NCI-H1048 (cell line): ENCODE results near the gene FAM149A.

Source experiments
- DNase-seq: peaks from one replicate; lab custom pipeline; 2025; lab: John Stamatoyannopoulos, UW

The FAM149A gene

DNA sequence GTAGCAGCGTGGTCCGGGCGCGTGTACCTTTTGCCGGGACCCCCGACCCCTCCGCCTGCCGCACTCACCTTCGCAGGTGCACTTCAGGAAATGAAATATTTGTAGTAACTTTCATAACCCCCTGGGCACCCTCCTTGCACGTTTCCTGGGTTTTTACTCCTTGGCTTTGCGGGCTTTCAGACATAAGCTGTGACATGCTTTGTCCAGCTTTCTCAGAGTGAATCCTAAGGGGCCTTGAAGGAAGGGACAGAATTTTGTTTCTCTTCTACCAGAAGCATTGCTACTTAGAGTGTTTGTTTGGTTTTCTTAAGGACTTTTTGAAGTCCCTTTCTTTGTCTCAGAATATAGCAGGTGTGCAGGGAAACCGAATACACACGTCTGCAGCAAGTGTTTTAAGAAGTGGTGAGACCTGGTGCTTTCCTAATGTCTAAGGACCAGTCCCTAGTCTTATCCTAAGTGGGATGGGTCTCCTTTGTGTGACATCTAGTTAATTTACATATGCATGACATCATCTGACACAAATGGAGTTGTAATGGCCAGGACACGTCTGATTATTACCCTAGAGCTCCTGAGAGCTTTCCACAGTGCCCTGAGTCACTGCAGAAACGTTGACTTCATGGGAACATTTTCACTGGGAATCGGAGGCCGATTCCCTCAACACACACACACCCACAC lies 1.3 kb downstream of the FAM149A start:
- DNase-seq = no peak

DNA sequence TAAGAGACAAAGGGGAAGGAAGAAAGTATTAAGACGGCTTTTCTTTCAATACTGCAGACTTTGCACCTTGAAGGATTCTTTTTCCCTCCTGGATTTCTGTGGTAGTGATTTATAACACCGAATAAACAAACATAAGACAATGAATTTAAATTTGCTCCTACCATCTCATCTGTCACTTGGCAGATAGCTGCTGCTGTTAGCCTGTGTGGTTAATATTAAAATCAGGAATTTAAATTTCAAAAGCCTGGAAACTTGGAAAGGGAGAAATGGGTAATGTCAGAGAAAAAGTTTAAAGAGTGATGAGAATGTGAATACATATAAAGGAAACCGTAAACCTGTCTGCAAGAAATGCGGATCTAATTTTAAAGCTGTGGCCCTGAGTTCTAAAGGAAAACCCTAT lies 3.4 kb downstream of the FAM149A start:
- DNase-seq = no peak

DNA sequence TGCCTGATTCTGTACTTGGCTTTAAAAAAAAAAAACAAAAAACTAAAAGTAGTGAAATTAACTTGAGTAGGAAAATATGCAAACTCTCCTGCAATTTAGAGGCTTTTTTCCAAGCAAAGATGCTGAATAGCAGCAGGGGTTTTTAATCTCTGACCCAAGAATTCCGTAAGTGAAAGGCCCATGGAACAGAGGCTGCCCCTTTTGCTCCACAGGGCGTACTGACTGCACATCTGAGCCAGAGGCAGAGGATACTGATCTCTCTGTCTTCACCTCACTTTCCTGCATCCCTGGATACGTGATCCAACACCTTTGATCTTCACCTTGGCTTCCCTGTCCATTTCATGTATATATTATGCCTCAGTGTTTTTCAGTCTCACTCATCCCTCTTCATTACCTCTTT lies 3.9 kb downstream of the FAM149A start:
- DNase-seq = no peak

DNA sequence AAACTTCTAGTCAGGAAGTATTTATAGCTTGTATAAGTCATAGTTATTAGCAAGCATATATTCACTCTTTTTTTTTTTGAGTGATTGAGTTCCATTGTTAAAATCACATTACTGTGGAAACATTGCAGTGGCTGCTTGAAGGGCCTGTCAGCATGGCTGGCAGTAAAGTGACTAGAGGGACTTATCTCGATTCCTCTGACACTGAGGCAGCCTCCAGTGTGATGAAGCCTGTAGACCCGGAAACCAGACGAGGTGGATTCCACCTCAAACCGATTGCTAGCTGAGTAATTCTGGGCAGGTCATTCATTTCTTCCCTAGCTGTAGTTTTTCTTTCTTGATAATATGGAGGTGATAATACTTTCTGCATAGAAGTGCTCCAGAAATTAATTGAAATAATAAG lies 4.7 kb downstream of the FAM149A start:
- no peak for DNase-seq

DNA sequence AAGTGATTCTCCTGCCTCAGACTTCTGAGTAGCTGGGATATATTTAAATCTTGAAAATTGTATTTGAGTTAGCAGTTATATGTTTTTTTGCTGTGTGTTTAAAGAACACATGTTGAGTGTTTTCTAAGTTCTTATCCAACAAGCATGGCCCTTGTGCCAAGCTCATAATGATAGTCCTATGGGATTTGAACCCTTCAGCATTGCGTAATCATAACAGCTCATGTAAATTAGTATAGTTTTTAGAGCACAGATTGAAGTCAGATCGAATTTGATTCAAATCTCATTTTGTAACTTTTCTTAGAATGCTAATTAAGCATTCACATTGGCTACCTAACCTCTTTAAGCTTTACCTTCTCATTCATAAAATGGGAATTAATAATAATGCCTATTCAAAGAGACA lies 12.2 kb downstream of the FAM149A start:
- DNase-seq = no peak

DNA sequence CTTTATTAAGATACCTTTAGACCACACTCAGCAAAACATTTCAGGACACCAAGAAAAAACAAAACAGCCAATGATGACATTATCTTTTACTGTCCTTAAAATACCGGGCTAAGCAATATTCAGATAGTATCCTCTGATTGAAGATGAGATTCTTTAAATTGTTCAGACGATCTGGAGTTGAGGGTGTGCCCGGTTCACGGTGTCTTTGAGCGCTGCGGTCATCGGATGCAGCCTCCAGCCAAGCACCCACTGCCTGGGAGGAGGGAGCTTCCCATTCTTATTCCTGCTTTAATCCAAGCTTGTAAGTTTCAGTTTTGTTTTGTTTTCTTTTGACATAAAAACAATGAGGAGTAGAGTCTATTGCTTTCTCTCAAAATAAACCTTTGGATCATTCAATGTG lies 14.1 kb downstream of the FAM149A start:
- no peak for DNase-seq

DNA sequence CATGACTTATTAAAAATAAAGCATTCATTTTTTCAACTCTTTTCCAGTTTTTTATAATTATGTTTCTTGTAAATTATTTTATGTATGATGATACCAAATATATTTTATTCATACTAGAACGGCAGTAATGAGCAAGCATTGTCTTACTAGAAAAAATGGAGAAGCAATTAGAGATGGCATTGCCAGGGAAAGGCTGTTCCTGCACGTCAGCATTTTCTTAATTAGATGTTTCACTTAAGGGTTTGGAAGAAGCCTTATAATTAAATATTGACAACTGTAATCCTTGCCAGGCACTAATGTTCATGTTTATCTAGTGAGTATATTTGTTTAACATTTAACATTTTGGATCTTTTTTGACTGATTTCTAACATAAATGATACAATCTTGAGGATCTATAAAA lies 16.6 kb downstream of the FAM149A start:
- no peak for DNase-seq

DNA sequence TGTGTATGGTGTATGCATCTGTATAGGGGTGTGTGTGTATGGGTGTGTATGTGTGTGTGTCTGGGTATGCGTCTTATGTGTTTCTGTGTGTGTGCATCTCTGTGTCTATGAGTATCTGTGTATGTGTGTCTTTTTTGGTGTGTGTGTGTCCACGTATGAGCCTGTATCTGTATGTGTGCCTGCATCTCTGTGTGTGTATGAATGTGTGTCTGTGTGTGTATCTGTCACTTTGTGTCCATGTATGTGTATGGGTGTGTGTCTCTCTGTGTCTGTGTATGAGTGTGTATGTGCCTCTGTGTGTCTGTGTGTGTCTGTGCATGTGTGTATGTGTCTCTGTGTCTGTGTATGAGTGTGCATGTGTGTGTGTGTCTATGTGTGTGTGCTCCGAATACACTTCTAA lies 24.3 kb downstream of the FAM149A start:
- DNase-seq = no peak

DNA sequence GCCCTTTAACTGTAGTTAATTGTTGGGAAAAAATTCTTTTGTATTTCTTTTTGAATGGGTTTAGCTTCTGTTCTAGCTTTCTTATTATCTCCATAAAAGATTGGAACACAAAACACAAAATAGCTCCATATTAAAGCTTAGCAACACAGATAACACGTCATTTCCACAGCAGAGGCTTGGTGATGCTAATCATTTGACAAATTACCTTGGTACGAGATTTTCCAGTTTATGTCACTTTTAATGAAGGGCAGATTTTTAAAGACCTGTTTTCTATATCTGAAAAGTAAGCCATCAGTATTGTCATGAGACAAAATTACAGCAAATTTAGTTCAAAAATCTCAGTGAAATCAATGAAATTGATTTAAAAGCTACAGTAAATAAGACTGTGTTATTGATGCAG lies 27.4 kb downstream of the FAM149A start:
- no peak for DNase-seq

DNA sequence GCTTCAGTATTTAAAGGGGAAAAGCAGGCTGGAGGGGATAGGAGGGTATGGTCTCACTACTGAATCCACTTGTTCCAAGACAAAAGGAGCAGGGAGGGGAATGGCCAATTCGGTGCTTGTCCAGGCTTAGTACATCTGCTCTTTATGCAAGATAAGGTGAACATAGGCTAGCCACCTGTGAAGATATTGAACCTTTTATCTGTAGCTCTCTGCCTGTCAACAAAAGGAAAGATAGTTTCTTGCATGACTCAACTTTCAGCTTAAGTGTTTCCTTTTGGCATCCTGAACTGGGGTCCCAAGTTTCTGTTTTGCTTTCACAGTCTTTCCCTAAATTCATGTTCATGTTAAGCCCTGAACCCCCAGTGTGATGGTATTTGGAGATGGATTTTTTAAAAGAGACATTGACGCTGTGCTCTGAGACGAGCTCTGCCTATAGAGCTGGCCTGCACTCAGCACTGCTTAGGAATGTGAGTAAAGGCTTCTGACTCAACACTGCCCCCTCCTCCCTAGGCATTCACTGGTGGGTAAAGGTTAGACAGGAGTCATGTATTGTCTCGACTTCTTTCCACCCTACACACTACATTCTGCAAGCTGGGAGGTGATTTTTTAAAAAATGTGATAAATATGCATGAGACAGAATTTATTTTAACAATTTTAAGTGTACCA lies 28.2 kb downstream of the FAM149A start:
- DNase-seq = no peak

DNA sequence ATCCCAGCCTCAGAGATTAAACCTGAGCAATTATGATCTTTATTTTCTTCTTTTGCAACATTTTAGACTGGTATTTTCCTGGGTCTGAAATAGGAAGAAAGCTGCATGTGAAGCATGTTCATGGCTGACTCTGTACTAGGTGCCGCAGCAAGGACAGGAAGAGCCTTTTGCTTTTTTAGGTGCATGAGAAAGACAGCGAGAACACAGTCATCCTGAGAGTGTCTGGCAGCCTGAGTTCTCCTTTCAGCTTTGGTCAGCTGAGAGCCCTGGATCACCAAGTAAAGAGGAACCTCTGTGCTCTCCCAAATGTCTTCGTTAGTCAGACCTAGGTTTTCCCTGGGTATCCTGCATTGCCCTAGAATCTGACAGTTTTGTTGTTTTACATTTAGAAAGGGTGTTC lies 29.8 kb downstream of the FAM149A start:
- DNase-seq = no peak

DNA sequence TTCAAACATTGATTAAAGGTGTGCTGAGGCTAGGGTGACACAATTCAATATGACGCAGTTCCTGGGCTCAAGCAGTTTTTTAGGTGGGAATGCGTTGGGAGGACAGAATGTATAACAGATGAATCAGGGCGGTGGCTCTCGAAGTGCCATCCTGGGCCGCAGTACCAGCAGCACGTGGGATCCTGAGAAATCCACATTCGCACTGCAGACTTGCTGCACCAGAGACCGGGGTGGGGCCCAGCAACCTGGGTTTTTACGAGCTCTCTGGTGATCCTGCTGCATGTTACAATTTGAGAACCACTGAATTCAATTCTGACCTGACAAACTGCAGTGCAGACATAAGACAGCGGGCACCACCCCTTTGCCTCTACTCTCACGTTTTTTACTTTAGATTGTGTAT lies 30.4 kb downstream of the FAM149A start:
- DNase-seq = no peak

DNA sequence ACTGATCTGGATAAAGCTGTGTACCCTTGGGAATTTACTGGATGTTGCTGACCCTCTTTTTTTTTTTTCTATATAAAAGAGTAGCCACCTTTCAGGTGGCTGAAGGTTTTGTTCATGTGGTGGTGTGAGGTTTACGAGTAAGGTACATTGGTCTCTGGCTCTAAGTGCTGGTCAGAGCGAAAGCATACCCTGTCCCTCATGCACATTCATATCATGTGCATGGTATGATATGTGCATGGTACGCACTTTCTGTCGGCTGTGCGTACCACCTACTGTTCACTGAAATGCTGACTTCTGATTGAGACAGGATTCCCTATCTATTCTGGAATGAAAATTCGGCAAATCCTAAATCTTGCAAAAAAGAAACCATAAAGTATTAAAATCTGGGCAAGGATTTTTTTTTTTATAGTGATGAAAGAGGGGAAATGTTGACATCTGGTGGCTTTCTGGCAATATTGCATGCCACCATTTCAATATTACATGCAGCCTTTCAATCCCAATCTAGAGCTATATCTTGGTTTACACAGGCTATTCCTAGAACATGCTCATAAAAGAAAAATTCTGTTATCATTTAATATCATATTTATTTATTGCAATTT lies 32.8 kb downstream of the FAM149A start:
- DNase-seq = no peak

DNA sequence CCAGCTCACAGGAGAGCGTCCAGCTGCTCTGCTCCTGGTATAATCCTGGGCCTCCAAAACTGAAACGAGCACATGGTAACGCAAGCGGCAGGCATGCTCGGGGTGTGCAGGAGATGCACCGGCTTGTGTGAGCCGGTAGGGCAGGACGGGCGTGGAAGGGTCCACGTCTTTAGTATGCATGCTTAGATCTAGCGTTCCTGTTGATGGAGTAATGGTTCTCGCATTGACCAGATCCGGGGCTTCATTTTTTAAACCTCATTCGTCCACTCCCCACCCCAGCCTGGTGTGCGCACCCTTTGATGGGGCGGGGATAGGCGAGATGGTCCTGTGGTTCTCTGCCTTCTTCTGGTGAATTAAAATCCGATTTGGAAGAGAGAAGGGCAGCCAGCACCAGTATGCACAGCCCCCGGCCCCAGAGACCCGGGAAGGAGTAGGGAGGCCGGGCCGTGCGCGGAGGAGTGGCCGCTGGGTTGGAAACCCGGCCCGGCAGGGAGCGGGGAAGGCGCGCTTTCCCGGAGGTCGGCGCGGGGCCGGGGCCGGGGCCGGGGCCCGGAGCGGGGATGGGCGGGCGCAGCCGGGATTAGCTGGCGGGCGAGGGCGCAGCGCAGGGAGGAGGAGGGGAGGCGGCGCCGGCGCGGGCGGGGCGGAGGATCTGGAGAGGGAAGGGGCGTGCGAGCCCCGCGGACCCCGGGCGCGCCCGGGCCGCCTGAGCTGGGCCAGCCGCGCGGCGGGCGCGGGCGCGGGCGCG lies 39.9 kb downstream of the FAM149A start:
- DNase-seq = no peak

DNA sequence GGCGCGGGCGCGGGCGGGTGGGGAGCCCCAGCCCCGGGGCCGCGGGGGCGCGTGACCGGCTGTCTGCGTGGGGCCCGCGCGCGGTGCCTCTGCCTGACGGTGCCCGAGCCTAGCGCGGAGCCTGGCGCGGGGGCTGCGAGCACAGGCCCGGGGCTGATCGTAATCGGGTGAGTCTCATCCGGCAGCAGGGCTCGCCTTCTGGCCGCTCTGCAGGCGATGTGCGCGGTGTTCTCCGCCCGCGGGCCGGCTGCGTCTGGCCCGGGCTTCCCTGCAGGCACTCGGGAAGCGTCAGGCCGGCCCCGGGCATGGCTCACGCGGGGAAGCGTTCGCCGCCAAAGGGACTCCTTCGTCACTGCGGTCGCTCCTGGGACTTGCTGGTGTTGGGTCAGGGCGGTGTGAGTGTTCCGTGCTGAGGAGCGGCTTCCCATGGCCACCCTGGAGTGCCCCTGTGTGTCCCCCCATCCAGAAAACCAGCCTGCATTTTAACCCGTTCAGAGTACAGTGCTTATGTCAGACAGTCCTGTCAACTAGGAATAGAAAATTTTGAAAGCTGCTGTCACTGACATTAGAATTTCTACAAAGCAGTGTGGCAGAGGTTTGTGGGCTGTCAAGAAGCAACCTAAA lies 40.6 kb downstream of the FAM149A start:
- DNase-seq = no peak

DNA sequence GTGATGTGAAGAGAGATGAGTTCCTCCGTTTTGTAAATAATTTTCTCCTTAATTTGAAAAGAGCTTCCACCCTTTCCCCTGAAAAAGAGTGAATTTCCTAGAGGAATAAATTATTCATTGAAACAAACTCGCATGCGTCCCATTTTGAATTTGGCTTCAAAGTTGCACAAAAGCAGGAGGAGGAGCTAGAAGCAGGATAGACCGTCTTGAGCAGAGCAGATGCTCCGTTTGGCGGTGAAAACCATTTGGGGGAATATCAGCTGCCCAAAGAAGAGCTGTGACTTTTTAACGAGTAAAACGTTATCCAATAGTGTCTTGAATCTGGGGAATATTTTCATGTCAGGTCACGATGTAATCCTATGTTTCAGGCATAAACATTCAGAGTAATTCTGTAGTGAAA lies 42.0 kb downstream of the FAM149A start:
- no peak for DNase-seq

DNA sequence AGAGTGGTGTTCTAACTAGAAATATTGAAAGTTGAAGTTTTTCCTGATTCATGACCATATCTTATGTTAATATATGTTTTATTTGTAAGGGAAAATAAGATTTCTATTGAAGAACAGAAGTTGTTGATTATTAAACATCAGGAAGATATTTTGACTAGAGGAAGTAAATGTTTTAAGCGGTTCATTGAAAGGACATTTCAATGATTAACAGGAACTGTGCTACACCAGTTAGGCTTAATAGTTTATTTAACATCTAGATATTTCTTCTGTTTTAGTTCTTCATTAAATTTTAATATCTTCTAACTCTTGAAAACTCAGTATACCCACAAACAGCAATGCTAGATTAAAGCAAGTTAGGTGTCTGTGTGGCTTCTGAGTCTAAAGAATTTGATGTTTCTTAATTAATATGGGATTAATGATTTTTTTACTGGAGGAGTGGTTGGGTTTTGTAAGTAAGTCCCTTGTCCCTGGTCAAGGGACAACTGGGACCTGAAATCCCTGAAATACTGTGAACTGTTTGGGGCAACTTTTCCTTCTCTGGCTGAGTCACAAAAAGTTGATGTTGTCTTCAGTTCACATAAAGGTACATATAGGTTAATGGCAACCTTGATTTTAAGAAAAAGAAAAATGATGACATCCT lies 44.0 kb downstream of the FAM149A start:
- no peak for DNase-seq

DNA sequence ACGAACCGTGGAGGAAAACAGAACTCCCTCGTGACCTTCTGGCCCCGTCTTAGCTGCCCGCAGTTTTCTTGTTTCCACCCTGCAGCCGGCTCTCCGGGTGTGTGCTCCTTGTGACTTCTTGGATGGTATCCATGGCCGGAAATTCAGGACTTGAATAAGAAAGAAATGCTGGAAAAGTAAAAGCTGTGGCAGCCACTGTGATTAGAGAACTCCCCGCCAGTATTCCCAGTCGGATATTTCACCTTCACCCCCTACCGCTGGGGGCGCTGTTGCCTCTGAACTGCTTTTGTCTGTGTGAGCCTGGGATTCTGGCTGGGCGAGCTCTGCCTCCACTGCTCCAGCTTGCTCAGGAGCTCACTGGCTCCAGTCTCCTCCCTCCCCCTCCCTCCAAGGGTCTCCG lies 45.4 kb downstream of the FAM149A start:
- no peak for DNase-seq

DNA sequence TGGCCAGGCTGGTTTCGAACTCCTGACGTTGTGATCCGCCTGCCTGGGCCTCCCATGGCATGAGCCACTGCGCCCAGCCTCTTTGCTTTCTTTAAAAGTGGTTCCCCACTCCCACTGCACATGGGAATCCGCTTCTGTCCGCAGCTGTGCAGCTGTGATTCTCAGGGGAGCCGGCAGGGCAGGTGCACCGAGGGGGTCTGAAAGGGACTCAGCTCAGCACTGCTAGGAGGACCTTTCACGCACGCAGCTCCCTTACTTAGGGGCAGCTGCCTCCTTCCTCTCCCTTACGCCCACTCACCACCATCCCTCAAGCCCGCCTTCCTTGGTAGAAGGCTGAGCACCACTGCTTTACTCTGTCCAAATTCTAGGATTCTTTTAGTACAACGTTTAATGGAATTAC lies 46.4 kb downstream of the FAM149A start:
- no peak for DNase-seq

DNA sequence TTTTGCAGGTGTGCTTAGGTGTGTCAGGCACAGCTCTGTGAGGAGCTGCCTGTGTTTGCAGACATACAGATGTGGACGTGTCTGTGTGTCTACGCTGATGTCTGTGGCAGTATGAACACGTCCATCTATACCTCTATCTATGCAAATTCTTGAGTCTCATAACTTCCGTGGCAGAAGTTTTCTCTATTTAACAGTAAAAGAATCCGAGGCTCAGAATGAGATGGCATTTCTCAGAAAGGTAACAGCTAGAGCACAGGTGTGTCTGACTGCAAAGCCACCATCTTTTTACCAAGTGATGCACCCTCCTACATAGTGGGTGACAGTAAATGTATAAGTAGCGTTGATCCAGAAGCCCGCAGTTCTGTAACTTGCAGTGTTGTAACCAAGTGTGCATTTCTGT lies 47.0 kb downstream of the FAM149A start:
- no peak for DNase-seq

DNA sequence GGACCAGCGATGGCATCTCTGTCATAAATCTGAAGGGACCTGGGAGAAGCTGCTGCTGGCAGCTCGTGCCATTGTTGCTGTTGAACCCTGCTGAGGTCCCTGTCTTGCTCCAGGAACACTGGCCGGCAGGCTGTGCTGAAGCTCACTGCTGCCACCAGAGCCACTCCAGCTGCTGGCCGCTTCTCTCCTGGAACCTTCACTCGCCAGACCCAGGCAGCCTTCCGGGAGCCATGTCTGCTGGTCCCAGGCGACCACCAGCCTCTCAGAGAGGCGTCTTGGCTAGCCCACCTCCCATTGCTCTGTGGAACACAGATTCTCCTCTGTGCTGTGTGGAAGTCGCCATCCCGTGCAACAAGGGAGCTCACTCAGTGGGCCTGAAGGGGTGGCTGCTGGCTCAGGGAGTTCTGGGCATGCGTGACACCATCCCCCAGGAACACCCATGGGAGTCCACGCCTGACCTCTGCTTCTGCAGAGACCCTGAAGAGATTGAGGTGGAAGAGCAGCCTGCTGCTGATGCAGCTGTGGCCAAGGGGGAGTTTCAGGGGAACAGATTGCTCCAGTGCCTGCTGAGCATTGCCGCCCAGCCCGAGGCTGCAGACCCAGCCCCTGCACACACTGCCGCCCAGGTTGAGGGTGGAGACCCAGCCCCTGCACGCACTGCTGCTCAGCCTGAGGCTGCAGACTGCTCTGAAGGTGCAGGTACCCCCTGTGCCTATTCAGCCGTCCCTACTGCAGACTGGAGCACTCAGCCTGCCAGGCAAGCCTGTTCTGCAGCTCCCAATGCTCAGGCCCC lies 53.7 kb downstream of the FAM149A start:
- DNase-seq = no peak
